GM23338 (cell line): ENCODE results near the gene DGCR8.

Experiments used
- CREB1 ChIP-seq: fragments of 250-450 bp; sonication (Bioruptor Pico); IDR thresholded peaks from 2 replicates; pipeline ENCODE4 v1.5.0; 2020; ENCODE audit warnings: low read depth, mild to moderate bottlenecking, moderate library complexity
- CTCF ChIP-seq, 2 experiments: fragments of 200-600 bp in 1 of 2; sonication (generic) in 1 of 2; conservative IDR thresholded peaks; 2 replicates each; pipeline versions ENCODE4 v1.5.1 to v1.6.1; 2016 to 2017; ENCODE audit warnings: antibody characterized with exemption in 2 of 2, low read depth in 2 of 2, mild to moderate bottlenecking in 2 of 2, moderate library complexity in 1 of 2
- EZH2 ChIP-seq: fragments of 200-600 bp; sonication (generic); IDR thresholded peaks from one replicate; pipeline ENCODE4 v1.8.0; 2017; ENCODE audit warnings: antibody characterized with exemption, mild to moderate bottlenecking, low read depth; ENCODE audit not compliant: unreplicated experiment
- EZH2phosphoT487 ChIP-seq: fragments of 200-600 bp; sonication (generic); IDR thresholded peaks from one replicate; pipeline ENCODE4 v1.8.1; 2018; ENCODE audit warnings: antibody characterized with exemption; ENCODE audit not compliant: unreplicated experiment
- JUNB ChIP-seq: IDR thresholded peaks from one replicate; pipeline ENCODE4 v1.6.1; 2016; ENCODE audit warnings: antibody characterized with exemption; ENCODE audit not compliant: unreplicated experiment
- POLR2AphosphoS5 ChIP-seq: IDR thresholded peaks from 2 replicates; pipeline ENCODE4 v1.6.1; 2016; ENCODE audit warnings: antibody characterized with exemption, low read depth
- REST ChIP-seq: IDR thresholded peaks from one replicate; pipeline ENCODE4 v1.6.1; 2018; ENCODE audit warnings: antibody characterized with exemption; ENCODE audit not compliant: unreplicated experiment
- STAT1 ChIP-seq: IDR thresholded peaks from one replicate; pipeline ENCODE4 v1.6.1; 2016; ENCODE audit warnings: antibody characterized with exemption; ENCODE audit not compliant: unreplicated experiment
- ZNF331 ChIP-seq: fragments of 250-450 bp; sonication (Bioruptor Pico); IDR thresholded peaks from 2 replicates; pipeline ENCODE4 v1.5.0; 2020; ENCODE audit warnings: low read depth, mild to moderate bottlenecking, moderate library complexity

- TF ChIP-seq CTCF (conservative IDR thresholded peaks at IDR 0.05; ENCODE audit: low read depth in 2 of 2), result no peak
- TF ChIP-seq EZH2, result no peak
- no peak for TF ChIP-seq CREB1 (CRISPR knock-in tag)
- TF ChIP-seq POLR2AphosphoS5, result no peak
- no peak for TF ChIP-seq REST
- TF ChIP-seq EZH2phosphoT487, result no peak
- TF ChIP-seq STAT1, result no peak
- TF ChIP-seq ZNF331, result no peak
- TF ChIP-seq JUNB, result no peak
Observed at GRCh38 chr22:20131859-20132685, 52.0 kb downstream of the DGCR8 start.
